ENCODE data around the gene ENTPD1.
"Not testable (repeated sequence)": the region's sequence is repeated elsewhere in the genome, so short reads cannot be mapped to it uniquely, and the experiment has no call there.

Gene ENTPD1

GRCh38 chr10:95872158-95872711 is 116.3 kb downstream of the ENTPD1 start:
- no peak for DNase-seq

GRCh38 chr10:95873139-95873538 is 117.2 kb downstream of the ENTPD1 start:
- no peak for DNase-seq

GRCh38 chr10:95873651-95874050 is 117.7 kb downstream of the ENTPD1 start:
- DNase-seq, result no peak

- not testable (repeated sequence) for DNase-seq
These were observed 118.8 kb downstream of the ENTPD1 start for GRCh38 chr10:95874783-95875182.

- DNase-seq, result no peak
These were observed 120.8 kb downstream of the ENTPD1 start for GRCh38 chr10:95876756-95877155.

DNA sequence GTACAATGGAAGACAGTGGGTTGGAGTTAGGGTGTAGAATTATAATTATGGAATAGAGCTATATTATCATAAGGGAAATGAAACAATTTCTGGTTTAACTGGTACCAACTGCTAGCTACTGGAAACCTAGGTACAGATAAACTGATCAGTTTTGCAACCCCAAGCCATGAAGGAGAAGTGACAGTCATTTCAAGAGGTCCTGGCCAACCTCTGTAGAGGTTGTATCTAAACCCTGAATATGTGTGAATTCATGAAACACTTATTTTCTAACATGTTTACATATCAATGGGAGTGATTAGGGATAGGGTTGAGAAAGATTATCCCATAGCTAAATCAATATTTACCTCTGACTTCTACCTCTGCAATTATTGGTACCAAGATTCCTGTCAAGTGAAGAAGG is 121.9 kb downstream of the ENTPD1 start:
- no peak for DNase-seq

- DNase-seq, result no peak
These were observed 124.7 kb downstream of the ENTPD1 start for GRCh38 chr10:95880704-95881103.

DNA sequence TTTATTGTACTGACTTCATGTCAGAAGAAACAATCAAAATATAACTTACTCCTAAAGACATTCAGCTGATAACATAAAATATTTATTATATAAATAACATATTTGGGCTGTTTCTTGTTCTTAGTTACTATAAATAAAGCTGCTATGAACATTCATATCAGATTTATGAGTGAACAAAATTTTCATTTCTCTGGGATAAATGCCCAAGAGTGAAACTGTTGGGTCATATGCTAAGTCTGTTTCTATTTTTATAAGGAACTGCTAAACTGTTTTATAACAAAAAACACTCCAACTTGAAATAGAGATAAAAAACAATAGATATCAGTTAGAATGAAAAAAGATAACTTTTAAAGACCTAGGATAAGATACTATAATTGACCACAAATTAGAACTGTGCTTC is 125.4 kb downstream of the ENTPD1 start:
- DNase-seq, result no peak

GRCh38 chr10:95889830-95890229 is 133.9 kb downstream of the ENTPD1 start:
- DNase-seq, result no peak

DNA sequence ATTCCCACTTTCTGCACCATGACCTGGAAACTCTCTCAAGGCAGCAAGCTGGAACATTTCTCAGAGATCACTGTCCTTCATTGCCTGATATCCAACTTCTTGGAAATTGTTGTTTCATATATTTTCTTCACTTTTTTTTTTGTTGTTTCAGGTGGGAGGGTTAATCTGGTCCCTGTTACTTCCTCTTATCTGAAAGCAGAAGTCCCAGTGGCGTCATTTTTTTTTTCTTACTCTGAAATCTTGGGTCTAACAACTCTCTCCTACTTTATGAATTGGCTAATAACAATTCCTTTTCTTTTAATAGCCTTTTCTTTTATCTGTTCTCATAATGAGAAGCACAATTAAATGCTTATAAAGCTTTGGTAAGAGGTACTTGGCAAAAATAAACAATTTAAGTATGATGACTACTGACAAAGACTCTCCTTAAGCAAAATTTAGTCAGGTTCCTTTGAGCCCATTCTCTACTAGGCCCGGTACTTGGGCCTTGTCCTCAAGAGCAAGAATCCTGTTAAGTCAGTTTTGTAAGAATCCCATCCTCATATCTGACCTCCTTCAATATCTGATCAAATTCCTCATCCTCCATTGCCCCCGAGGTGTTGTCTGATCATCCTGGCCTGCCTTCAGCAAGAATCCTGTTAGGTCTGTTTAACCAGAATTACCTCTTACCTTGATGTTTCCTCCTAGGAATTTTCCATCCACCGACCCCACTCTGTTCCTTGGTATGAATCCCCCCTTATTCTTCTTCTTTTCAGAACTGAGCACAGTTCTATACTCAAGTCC is 140.3 kb downstream of the ENTPD1 start:
- DNase-seq, result no peak

- DNase-seq, result not testable (repeated sequence)
These were observed 150.1 kb downstream of the ENTPD1 start for GRCh38 chr10:95905897-95906580.

- DNase-seq, result peak; percentile 12
These were observed 150.9 kb downstream of the ENTPD1 start for GRCh38 chr10:95906677-95907455.

GRCh38 chr10:95907456-95908253 is 151.7 kb downstream of the ENTPD1 start, which contains the start of gene CC2D2B:
Gene CC2D2B (plus strand): TSS chr10:95907975. CDS start chr10:95911324, 3,349 bp downstream.
- DNase-seq, result peak; percentile 51

DNA sequence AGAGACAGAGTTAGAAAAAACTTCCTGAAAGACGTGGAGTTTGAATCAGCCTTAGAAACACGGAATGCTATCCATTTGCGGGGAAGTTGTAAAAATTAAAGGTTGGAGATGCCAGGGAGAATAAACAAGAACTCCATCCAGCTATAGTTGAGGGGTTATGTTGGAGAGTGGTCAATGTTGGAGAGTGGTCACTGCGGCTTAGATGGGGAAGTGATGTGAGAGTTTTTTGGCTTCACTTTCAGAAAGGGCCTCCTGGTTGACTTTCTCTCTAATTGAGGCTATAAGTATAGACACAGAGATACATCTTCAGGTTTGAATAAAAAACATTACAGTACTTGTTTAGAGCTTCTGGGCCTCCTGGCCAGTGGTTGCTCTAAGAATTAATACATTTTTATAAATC is 152.5 kb downstream of the ENTPD1 start:
- no peak for DNase-seq

- no peak for DNase-seq
These were observed 153.6 kb downstream of the ENTPD1 start for GRCh38 chr10:95909561-95909960.

- DNase-seq, result not testable (repeated sequence)
These were observed 160.1 kb downstream of the ENTPD1 start for GRCh38 chr10:95916039-95916438.

Measured in NCI-H226 (cell line).